Activated T-cell treated with anti-CD3 and anti-CD28 coated beads for 1 hour (primary cell): ENCODE measurements around the gene SPATA45.
A peak's percentile ranks its signal among the peaks of the same experiment; 100 is the strongest.

Experiments used
- DNase-seq: peaks from one replicate; pipeline ENCODE4 v3.0.0-alpha.2; 2020; ENCODE audit warnings: low read depth

Gene SPATA45

DNA sequence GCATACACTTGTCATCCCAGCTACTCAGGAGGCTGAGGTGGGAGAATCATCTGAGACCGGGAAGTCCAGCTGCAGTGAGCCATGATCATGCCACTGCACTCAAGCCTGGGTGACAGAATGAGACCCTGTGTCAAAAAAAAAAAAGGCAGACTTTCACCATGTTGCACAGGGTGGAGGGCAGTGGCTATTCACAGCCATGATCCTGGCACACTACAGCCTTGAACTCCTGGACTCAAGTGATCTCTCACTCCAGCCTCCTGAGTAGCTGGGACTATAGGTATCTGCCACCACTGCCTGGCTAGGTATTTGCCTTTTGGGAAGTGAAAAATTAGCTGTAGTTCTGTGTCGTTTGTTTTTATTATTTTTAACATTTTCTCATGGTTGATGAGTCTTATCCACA is 19.1 kb downstream of the SPATA45 start:
- DNase-seq = no peak

DNA sequence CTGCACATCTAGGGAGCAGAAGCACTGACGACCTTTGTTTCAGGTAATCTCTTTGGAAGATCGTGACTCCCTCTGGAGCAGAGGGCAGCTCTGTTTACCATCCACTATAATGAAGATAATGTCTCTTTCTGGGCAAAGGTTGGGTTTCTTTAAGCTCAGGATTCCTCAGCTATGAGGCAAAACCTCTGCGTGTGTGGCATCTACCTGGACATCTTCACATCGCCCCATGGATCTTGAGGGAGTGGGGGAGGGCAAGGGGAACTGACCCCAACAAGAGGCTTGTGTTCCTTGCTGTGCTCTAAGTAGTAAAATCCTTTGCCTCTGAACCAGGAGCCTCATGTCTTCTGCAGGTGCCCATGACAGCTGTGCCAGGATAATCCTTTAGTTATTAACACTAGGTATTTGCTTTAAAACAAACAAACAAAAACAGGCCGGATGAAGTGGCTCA is 19.6 kb downstream of the SPATA45 start:
- DNase-seq = no peak

DNA sequence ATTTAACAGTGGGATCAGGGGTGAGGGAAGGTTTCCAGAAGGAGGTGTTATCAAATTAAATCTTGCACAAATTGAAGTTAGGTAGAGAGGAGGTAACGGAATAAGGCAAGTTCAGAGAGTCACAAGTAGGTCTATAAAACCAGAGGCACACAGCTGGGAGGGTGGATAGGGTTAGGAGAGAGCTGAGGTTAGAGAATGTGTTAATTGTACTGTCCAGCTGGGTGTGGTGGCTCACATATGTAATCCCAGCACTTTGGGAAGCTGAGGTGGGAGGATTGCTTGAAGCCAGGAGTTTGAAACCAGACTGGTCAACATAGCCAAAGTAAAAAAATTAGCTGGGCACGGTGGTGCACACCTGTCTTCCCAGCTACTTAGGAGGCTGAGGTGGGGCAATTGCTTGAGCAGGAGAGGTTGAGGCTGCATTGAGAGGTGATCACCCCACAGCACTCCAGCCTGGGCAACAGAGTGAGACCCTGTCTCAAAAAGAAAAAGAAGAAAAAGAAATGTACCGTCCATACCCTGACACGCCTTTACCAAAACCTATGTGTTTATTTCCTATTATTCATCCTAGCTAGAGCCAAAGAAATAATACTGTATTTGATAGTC is 20.2 kb downstream of the SPATA45 start:
- no peak for DNase-seq

DNA sequence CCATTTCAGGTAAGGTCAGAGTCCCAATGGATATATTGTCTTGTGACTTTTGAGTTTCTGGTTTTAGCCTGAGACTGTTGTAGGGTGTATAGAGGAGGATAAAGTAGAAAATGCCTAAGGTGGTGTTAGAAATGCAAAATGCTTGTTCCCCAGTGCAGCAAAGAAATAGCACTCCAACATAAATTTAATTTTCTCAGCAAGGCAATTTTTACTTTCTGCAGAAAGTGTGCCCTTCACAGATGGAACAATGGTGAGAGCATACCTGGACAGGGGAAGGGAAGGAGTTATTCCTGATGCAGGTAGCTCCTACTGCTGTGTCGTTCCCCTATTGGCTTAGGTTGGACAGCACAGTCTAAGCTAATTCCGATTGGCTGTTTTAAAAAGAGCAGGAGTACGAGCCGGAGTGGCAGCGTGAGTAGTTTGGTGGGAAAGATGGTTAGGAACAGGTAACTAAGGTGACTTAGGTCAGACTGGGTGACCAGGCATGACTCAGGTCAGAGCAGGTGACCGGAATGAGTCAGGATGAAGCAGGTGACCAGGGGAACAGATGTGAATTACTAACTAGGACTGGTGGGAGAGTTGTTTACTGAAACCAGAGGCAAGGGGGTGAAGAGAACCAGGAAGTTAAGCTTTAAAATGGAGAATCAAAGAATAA is 21.5 kb downstream of the SPATA45 start:
- no peak for DNase-seq

DNA sequence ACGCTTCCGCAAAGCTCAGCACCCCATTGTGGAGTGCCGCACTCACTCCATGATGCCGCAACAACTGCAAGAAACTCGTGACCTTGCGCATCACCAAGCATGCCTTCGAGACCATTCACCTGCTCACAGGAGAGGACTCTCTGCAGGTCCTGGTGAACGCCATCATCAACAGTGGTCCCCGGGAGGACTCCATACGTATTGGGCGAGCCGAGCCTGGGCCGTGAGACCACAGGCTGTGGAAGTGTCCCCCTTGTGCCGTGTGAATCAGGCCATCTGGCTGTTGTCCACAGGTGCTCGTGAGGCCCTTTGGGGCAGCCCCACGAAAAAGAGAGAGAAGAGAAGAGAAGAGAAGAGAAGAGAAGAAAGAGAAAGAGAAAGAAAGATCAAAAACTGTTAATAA is 23.2 kb downstream of the SPATA45 start:
- DNase-seq = no peak

DNA sequence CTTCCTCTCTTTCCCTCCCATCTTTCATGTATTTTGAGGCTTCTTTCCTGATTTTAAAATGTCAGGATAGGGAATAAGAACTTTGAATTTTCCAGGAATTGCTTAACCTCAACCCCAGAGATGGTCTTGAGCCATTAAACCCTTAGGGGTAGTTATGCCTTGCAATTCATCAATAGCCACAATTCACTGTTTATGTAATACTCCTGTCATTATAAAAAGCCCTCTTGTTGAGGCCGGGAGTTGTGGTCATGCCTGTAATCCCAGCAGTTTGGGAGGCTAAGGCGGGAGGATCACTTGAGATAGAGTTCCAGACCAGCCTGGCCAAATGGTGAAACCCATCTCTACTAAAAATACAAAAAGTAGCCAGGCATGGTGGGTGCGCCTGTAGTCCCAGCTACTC is 24.5 kb downstream of the SPATA45 start:
- DNase-seq = no peak

DNA sequence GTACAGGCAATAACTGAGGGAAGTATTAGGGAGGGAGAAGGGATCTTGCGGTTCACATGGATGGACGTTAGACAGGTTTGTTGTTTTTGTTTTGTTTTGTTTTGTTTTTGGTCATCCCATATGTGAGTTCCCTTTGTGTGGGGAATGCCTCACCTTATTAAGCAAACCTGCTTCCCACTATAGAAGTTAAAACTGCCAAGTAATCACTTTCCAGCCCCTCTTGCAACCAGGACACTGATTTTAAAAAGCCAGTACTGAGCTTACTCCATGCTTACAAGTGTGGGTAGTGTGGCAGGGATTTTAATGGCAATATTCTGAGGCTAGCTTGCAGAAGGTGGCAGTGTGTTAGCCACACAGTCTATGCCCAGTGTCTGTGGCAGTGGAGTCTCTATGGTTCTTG is 26.5 kb downstream of the SPATA45 start:
- DNase-seq = no peak

DNA sequence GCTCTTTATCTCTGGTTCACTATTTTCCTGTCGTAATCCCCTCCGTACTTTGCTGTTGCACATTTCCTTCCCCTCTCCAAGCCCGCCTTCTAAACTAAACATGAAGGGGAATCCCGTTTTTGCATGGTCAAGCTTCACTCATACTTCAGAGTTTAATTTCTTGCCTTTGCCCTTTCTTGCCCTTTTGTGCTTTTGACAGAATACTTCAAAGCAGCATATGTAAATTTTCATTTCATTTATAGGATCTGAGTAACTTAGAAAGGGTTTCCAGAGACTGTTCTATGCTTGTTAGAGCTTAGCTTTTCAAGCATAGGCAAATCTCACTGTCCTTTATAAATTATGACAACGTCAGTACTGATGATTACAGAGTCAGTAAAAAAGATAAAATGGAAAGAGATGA is 27.7 kb downstream of the SPATA45 start:
- DNase-seq = no peak

DNA sequence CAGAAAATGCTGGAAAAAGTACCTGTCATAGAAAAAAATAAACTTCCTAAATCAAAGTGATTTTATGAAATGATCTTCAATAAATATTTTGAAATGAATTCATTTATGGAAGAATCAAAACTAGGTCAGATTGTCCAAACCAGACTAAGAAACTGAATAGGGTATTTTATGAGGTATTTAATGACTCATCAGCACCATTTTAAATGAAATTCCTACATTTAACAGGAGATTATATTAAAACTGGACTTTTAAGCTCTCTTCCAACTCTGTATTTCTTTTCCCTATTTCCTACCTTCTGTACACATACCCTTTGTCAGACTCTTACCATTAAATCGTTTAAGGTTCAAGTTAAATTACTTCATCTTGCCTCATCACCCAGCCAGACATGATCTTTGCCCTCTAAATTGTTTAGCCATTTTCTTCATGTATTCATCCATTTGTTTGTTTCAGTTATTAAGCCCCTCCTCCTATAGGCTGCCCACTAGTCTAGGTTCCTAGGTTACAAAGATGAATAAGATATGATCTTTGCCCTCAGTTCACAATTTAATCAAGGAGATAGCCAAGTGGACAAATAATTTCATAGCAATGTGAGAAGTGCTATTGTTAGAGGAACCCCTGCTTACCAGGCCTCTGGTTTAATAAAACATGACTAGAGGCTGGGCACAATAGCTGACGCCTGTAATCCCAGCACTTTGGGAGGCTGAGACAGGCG is 30.7 kb downstream of the SPATA45 start:
- no peak for DNase-seq

DNA sequence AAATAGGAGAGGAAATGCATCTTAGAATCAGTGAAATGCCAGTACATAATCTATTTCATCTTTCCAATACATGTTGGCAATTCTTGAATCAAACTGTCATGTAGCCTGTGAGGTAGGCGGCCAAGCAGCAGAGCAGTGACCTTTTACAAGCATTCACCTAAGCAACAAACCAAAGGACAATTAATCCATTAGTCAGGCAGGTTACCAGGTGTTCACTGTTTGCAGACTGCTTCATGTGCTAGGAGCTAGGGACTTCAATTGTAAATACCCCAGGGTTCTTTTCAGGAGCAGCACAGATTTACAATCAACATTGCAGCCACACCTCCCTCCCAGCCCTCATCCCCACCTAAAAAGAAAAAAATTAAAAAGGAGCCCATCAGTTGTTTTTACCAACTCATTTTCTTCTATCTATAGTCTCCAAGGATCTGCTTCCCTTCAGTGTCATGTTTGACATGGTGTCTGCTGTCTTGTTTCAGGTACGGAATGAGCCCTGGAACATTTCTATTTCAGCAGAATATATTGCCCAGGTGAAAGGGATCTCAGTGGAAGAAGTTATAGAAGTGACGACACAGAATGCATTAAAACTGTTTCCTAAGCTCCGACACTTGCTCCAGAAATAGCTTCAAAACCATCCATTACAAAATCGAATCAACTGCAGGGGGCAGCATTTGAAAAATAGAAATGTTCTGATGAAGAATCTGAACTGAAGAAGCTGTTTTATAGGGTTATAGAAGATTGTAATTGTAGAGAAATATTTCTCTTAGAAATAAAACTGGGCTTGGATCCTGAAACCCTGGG is 32.7 kb downstream of the SPATA45 start:
- DNase-seq = no peak

DNA sequence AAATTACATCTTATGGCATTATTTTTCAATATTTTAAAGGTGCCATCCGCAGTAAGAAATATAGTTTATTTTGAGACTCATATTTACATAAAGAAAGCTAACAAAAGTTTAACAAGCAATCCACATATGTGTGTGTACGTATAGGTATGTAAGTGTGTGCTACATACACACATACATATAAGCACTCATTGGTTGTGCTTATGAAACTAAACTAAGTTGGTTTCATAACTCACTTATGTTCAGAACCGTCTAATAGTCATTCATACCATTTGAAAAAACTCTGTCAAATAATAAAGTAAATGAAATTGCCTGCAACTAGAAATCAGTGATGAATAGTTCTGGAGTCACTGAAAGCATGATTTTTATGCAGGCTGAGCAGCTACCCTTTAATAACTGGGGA is 41.7 kb downstream of the SPATA45 start:
- no peak for DNase-seq

DNA sequence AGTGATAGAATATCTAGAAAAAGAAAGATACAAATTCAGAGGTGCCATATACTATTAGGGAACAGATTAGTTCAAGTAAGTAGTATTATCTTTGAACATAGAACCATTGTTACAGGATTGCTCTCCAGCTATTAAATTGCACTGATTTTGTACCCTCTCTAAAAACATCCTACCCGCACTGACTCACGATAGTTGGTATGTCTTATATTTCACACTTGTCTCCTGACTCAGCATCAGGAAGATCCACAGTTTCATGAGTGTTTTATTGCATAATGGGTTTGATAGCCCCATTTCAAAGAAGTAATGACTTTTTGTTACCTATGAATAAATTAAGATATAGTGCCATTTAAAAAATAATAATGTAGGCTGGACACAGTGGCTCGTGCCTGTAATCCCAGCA is 49.8 kb downstream of the SPATA45 start:
- no peak for DNase-seq

DNA sequence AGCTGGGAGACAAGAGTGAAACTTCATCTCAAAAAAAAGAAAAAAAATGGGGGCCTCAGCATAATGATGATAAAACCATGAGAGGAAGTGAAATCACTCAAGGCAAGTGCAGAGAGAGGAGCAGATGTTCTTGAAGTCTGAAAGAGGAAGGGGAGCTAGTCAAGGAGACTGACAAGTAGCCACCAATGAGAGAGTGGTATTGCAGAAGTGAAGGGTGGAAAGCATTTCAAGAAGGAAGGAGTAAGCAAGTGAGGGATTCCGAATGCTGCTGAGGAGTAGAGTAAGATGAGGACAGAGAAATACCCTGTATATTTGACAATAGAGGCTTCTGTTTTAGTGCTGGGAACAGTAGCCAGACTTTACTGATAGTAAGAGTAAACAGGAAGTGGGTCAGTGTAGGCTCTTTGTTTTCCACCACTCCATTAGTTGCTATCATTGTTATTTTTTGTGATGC is 52.9 kb downstream of the SPATA45 start:
- no peak for DNase-seq

DNA sequence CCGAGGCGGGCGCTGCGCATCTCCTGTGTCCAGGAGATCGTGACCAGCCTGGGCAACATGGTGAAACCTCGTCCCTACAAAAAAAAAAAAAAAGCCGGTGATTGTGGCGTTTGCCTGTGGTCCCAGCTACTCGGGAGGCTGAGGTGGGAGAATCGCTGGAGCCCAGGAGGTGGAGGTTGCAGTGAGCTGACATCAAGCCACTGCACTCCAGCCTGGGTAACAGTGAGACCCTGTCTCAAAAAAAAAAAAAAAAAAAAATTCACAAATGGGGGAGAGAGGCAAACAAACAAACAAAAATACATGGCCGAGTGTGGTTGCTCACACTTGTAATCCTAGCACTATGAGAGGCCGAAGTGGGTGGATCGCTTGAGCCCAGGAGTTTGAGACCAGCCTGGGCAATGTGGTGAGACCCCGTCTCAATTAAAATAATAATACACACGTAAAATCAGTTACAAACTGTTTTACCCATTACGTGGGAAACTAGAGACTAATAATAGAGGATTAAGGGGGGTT is 55.0 kb downstream of the SPATA45 start:
- DNase-seq = no peak

DNA sequence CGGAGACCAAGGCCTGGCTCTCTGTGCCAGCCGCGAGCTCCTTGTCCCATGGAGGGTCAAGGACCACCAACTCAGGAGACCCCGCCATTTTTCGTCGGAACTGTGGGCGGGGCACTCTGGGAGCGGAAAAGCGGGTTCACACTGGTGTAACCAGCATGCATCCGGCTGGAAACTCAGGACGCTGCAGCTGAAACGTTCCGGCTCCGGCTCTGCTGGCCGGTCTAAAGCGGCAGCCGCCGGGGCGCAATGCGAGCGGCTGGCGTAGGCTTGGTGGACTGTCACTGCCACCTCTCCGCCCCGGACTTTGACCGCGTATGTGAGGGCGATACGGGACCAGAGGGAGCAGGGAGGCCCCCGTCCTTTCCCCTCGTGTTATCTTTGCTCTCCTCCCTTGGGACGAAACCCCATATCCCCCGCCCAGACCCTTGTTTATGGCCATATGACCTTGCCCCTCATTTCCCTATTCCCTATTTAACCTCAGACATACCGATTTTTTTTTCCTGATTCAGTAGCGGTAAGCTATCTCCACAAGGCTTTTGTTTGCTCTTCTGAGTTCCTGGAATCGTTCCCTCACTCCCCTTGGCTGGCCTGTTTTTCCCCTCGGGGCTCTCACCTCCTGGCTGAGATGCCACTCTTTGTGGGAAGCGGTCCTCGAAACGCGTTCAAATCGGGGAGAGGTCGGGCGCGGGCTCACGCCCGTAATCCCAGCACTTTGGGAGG is 55.6 kb downstream of the SPATA45 start, which contains the start of the genes NSL1 and TATDN3:
Gene NSL1, minus strand, starts transcription at position 102 of the 720 bp plus-strand sequence. Its CDS starts 14 bp downstream, at position 88.
Gene TATDN3, plus strand, starts transcription at position 219 of the 720 bp plus-strand sequence. Its CDS starts 28 bp downstream, at position 247.
- peak; percentile 96 for DNase-seq

DNA sequence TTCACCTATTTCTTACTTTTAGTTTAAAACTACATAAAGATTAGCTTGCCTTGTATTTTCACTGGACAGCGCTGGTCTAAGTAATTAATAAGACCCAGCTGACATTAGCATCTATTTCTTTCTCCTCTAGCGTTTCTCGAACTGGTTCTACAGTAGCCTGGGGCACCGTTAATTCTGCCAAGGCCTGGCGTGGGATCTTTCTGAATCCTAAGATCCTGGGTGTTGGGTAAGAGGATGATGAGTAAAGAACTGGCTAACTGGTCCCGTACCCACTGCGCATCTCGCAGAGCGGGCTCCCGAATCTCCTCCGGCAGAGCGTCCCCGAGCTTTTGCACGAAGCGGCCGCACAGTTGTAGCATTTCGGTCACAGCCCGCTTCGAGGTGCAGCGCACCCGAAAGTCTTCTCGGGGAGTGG is 56.2 kb downstream of the SPATA45 start:
- no peak for DNase-seq

DNA sequence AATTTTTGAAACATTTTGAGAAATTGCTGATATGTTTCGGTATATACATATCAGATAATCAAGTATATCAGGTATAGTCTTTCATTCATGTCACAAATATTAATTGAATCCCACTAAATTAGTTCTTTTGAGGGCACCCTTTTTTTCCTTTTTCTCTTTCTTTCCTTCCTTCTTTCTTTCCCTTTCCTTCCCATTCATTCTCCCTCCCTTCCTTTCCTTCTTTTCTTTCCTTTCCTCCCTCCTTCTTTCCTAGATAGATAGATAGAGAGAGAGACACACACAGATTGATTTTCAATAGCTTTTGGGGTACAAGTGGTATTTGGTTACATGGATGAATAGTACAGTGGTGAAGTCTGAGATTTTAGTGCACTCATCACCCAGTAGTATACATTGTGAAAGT is 61.6 kb downstream of the SPATA45 start:
- no peak for DNase-seq

DNA sequence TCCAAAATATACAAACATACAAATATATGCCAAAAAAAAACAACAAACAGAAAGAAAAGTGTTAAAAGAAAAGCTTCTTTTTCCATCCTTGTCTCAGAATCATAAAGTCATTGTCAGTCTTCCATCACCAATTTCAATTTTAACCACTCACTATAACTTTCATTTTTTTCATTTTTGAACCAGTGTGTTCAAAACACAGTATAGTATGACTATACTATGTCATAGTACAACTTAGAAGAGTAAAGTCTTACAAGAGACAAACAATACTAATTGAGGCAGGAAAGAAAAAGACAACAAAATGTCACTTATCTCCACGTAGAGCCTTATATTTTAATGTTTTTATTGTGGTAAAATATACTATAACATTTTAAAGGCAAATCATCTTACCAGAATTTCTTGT is 63.5 kb downstream of the SPATA45 start:
- no peak for DNase-seq

DNA sequence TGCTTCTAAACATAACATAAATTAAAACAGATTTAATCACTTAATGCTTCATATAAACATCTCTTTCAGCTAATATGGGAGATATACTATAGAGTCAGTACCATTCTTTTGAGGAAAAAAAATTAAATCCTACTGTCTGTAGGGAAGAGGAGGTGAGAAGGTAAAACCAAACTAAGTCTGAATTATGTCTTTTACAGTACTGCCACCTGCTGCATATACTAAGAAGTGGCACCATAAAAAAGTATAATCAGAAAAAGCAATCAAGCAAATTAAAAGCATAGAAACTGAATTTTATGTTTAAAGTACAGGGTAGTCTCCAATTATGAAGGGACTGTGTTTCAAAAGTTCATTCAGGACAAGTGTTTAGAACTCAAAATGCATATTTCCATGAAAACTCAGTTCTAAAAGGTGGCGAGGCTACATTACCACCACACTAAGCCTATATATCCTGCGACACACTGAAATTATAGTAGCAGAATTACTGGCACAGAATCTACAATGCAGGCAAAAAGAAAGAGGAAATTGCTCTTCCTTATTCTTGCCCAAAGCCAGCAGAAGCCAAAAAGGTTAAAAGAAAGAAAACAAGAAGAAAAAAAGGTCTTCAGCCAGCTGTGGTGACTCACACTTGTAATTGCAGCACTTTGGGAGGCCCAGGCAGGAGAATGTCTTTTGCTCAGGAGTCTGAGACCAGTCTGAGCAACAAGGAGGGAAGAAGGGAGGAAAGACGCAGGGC is 64.9 kb downstream of the SPATA45 start:
- DNase-seq = no peak

DNA sequence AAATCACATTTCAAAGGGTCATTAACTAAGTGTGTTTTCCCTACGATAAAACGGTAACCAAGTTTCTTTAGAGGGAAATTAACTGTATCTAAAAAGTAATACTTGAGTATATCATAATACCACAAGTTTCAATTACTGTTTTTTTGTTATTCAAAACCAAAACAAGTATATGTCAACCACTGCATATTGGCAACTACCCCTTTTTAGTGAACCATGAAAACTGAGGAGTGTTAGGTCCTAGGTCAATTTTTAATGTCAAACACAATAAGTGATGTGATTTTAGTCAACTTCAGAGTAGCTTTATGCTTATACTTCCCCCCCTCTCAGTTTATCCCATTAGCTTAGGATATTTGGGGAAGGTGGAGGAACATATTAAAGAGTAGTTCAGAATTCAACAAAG is 66.2 kb downstream of the SPATA45 start:
- DNase-seq = no peak

DNA sequence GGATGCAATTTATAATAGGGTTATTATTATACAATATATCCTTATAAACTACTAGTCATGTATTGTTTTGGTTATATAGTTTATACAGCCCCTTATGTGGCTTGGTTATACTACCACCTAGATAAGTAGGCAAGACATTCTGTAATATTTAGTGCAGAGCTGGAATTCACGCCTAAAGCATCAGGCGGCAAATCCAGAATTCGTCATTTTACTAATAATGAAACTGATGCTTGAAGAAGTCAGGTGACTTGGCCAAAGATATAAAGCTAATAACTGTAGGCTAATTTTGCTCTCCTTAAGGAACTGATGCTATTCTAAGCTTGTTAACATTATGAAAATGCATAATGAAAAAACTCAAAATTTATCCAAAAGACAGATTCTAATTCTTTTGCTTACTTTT is 66.7 kb downstream of the SPATA45 start:
- DNase-seq = no peak
